Gastroesophageal sphincter (tissue), 3 donors: ENCODE measurements around the gene SIGLEC10.

ENCODE experiments used
- CTCF ChIP-seq, 4 experiments: fragments of 200-600 bp in 2 of 4; fragments of 450-650 bp in 2 of 4; sonication (generic) in 1 of 4; IDR thresholded peaks; one replicate each; pipeline ENCODE4 v1.5.1; 2017 to 2019; ENCODE audit warnings: antibody characterized with exemption in 4 of 4, mild to moderate bottlenecking in 2 of 4, moderate library complexity in 2 of 4
- EP300 ChIP-seq: sonication (generic); formaldehyde crosslinking; IDR thresholded peaks from one replicate; pipeline ENCODE4 v1.6.1; 2017; ENCODE audit warnings: antibody characterized with exemption, mild to moderate bottlenecking
- POLR2A ChIP-seq, 2 donors: fragments of 450-650 bp; IDR thresholded peaks; one replicate each; pipeline ENCODE4 v1.6.1; 2017; ENCODE audit warnings: antibody characterized with exemption in 2 of 2, mild to moderate bottlenecking in 2 of 2, moderate library complexity in 1 of 2
- POLR2AphosphoS5 ChIP-seq: sonication (generic); formaldehyde crosslinking; IDR thresholded peaks from one replicate; pipeline ENCODE4 v1.6.1; 2017; ENCODE audit warnings: antibody characterized with exemption

DNA sequence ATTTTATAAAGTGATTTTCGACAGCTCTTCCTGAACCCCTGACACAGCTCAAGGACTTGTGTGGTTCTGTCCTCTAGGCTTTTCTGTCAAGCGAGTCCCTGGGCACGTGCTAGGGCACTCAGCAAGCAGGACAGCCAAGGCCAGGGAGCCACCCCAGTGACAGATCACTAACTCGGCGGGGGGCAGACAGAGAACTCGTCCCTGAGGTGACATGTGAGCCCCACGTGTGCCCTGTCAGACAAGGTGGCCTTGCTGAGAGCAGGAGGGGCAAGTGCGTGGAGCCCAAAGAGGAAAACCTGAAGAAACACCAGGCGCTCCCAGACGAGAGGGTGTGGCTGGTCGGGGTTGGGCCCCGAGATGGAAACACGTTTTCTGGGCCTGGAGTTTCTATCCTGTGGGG lies 56.2 kb downstream of the SIGLEC10 start:
- TF ChIP-seq CTCF (IDR thresholded peaks at IDR 0.05) (no peak), POLR2AphosphoS5 (no peak), POLR2A (IDR thresholded peaks at IDR 0.05) (no peak), EP300 (no peak)
